EH (cell line): Measurements from ENCODE around the gene RYR1.
"Not testable (repeated sequence)": the region's sequence is repeated elsewhere in the genome, so short reads cannot be mapped to it uniquely, and the experiment has no call there.

ENCODE experiments used
- DNase-seq: peaks from one replicate; pipeline ENCODE4 v3.0.0-alpha.2; 2015; ENCODE audit warnings: low read depth

The RYR1 gene

GRCh38 chr19:38538793-38539528 is 105.5 kb downstream of the RYR1 start:
- DNase-seq: no peak

DNA sequence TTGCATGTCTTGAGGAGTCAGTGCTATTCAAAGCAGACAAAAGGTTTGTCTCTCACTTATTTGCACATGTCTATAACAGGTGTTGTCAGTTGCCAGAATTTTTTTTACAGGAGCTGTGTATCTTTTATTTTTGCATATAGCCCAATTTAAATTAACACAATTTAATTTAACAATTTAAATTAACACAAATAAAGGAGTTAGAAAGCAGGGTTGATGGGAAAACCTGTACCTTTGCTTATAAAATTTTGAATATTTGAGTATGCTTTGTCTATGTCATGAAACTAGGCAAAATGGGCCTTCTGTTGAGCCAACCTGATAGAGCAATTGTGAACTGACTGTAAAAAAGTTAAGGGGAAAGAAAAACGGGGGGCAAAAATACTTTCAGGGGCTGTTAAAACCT is 106.3 kb downstream of the RYR1 start:
- DNase-seq: no peak

- no peak for DNase-seq
Measured at GRCh38 chr19:38542040-38542439, 108.5 kb downstream of the RYR1 start.

GRCh38 chr19:38543286-38543806 is 109.9 kb downstream of the RYR1 start:
- DNase-seq: no peak

DNA sequence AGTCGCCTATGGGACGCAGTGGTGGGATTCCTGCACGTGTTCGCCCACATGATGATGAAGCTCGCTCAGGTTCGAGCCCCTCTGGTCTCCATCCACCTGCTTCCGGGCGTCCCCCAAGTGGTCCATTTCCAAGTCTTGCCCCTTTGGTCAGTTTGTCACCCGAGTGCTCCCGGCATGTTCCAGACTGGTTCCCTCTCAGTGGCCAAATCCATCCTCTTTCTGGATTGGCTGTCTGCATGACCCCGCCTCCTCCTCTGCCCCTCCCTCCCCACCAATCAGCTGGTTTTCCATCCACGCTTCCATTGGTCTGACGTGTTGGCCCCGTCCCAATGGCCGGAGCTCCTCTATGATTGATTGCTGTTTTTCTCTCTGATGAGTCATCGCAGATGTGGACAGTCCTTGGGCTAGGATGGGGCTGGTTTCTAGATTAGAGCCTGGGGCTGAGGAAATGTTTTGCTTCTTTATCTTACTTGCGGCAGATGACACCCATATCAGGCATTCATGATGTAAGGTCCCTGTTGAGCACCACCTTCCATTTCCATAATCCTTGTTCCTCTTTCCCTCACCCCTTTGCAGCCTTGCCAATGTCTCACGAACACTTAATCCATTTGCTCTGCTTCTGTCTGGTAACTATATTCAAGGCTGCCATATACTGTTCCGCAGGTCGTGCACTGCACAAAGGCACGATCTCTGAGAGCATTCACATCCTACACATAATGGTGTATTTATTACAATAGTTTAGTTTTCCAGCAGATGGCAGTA is 110.5 kb downstream of the RYR1 start:
- DNase-seq: peak; percentile 95

DNA sequence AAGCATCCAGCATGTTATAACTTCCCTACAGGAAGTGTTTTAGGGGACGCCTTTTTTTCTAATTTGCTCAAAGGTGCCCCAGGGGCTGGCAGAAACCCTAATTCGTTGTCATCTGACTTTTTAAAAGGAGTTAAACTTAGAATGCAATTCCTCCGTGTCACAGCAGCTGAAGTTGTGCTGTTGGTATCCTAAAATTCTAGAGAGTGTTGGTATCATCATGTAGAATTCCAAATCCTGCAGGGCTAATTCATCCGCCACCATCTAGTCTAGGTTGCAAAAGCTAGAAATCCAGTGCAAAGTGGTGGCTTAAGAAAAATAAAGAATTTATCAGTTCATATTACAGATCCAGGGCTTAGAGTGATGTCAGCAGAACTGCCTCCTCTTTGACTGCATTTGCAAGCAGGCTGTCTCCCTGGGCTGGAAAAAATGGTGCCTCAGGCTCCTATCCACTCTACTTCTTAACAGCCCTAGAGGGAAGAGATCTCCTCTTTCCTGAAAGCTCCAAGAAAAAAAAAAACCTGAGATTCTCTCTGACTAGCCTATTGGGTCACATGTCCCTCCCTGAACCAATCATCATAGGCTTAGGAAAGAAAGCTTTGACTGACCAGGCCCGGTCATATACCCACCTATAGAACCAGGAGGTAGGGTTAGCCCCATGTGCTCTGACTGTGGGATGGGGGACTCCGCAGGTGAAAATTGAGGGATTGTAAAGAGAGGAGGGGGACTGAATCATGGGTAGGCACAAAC is 111.3 kb downstream of the RYR1 start:
- peak; percentile 41 for DNase-seq

- DNase-seq: peak; percentile 6
Measured at GRCh38 chr19:38545596-38545995, 112.1 kb downstream of the RYR1 start.

- no peak for DNase-seq
Measured at GRCh38 chr19:38547421-38547820, 113.9 kb downstream of the RYR1 start.

DNA sequence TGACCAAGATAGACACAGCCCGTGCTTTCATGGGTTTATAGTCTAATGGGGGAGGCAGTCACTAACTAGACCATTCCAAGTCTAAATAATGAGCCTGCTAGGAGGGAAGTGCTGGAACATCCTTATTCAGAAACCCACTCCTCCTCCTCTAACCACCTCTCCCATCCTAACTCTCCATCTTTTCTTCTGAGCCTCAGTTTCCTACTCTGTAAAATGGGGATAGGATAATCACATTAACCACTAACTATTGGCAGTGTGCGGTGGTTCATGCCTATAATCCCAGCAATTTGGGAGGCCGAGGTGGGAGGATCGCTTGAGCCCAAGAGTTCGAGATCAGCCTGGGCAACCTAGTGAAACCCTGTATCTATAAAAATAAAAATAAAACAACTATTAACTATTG is 115.6 kb downstream of the RYR1 start:
- DNase-seq: no peak

DNA sequence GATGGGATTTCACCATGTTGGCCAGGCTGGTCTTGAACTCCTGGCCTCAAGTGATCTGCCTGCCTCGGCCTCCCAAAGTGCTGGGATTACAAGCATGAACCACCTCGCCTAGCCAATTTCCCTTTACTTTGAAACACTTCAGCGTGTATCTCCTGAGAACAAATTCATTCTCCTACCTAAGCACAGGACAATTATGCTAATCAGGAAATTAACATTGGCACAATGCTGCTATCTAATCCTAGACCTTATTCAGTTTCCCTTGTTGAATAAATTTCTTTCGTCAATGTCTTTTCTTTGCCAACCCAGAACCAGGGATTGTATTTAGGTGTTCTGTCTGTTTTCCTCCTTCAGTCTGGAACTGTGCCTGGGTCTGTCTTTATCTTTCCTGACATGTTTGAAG is 116.5 kb downstream of the RYR1 start:
- no peak for DNase-seq

DNA sequence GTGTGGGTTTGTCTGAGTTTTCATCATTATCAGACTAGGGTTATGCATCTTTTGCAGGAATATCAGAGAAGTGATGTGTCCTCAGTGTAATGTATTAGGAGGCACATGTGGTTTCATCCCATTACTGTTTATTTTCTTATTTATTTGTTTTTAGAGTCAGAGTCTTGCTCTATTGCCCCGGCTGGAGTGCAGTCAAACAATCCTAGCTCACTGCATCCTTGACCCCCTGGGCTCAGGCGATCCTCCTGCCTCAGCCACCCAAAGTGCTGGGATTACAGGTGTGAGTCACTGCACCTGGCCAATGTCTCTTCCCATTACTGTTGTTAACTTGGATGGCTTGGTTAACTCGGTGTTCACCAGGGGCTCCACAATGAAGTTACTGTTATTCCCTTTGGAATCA is 116.9 kb downstream of the RYR1 start:
- DNase-seq: no peak

- no peak for DNase-seq
Measured at GRCh38 chr19:38551450-38551813, 117.9 kb downstream of the RYR1 start.

- not testable (repeated sequence) for DNase-seq
Measured at GRCh38 chr19:38553239-38553638, 119.7 kb downstream of the RYR1 start.

DNA sequence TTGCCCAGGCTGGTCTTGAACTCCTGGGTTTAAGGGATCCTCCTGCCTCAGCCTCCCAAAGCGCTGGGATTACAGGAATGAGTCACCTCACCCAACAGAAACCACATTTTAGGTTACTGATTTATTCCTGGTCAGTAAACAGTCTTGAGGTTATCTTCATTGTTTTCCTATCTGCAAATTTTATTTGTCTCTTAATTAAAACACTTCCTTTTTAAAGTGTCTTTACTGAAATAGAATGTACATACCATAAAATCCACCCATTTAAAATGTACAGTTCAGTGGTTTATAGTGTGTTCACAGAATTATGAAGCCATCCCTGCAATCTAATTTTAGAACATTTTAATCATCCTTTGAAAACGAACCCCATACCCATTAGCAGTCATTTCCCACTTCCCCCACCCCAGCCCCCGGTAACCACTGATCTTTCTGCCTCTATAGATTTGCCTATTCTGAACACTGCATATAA is 121.2 kb downstream of the RYR1 start:
- DNase-seq: no peak

- DNase-seq: no peak
Measured at GRCh38 chr19:38555200-38555599, 121.7 kb downstream of the RYR1 start.

- peak; percentile 9 for DNase-seq
Measured at GRCh38 chr19:38556521-38557174, 123.2 kb downstream of the RYR1 start.

DNA sequence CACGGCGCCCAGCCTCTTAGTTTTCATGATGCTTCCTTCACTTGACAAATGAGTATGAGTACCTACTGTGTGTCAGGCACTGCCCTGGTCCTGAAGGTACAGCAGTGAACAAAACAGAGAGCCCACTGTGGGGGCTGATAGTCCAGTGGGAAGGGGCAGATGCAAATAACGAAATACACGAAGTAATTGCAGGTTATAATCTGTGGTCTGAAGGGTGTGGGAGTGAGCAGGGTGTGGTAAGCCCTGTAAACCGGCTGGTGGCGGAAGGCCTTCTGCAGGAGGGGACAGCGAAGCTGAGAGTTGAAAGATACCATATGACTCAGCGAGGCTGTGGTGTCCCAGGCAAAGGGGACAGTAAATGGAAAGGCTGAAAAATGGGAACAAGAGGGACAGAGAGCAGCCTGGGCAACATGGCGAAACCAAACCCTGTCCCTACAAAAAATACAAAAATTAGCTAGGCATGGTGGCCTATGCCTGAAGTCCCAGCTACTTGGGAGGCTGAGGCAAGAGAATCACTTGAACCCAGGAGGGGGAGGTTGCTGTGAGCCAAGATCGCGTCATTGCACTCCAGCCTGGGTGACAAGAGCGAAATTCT is 123.8 kb downstream of the RYR1 start:
- no peak for DNase-seq

DNA sequence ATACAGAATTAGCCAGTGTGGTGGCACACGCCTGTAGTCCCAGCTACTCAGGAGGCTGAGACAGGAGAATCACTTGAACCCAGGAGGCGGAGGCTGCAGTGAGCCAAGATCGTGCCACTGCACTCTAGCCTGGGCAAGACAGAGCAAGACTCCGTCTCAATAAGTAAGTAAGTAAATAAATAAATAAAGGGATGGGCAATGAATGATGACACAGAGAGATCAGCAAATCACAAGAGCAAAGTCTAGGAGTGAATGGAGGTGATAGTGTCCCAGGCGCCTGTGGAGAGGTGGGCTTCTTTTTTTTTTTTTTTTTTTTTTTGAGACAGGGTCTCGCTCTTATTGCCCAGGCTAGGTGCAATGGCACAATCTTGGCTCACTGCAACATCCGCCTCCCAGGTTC is 125.4 kb downstream of the RYR1 start:
- not testable (repeated sequence) for DNase-seq

- peak; percentile 11 for DNase-seq
Measured at GRCh38 chr19:38559428-38560401, 126.2 kb downstream of the RYR1 start.

DNA sequence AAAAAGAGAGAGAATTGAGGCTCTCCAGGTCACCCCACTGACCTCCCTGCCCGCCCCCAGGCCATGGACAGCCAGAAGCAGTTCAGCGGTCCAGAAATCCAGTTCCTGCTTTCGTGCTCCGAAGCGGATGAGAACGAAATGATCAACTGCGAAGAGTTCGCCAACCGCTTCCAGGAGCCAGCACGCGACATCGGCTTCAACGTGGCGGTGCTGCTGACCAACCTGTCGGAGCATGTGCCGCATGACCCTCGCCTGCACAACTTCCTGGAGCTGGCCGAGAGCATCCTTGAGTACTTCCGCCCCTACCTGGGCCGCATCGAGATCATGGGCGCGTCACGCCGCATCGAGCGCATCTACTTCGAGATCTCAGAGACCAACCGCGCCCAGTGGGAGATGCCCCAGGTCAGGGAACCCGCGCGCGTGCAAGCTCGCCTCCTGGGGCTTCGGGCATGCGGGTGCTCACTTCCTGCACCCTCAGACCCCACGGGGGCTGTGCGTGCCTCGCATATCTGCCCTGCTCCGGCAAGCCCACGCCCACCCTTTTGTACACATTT is 127.6 kb downstream of the RYR1 start:
- DNase-seq: no peak
